SW480 (cell line): ENCODE data around the gene PLXDC1.
A peak's percentile ranks its signal among the peaks of the same experiment; 100 is the strongest.

Experiments used
- DNase-seq: peaks from one replicate; pipeline ENCODE4 v3.0.0-alpha.2; 2016; ENCODE audit warnings: low spot score

PLXDC1 gene

DNA sequence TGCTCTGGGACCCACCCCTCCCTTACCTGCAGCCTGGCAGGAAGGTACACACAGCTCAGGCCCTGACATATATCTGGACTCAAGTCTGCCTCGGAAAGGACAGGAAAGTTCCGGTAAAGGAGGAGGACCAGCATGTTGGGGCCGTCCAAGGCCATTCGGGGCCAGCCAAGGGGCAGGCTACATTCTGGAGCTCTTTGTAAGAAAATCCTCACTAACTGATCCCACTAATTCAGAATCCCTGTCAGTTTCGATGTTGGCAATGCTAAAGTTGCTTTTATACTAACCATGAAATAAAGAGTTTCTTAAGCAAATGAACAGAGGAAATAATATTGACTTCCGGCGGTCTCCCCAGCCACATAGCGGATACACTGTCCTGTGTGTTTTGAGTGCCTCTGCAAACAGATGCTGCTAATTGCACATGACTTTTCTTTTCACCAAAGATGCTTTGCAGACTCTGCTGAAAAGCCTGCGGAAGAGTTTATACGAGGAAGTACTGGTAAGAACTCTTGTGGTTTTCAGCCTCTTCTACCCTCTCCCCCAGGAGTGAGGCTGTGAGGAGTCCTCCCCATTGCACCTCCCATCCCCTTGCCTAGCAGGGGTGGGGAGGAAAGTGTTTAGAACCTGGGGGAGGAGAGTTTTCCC, 54.8 kb downstream of the PLXDC1 start:
- no peak for DNase-seq

DNA sequence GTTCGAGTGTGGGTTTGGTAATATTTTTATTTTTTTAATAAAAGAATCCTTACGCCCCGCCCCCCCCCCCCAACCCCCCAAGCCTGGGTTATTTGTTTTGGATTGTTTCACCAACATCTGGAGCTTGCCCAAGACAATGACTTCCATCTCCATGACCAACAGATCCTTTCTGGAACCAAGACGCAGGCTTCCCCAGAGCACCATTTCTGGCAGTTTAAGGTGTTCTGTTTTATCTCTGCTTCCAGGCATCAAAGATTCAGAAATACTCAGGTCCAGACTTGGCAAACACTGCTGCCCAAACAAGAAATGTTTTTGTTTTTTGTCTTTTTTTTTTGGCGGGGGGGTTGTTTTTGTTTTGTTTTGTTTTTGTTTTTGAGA, 56.1 kb downstream of the PLXDC1 start:
- DNase-seq, result no peak

DNA sequence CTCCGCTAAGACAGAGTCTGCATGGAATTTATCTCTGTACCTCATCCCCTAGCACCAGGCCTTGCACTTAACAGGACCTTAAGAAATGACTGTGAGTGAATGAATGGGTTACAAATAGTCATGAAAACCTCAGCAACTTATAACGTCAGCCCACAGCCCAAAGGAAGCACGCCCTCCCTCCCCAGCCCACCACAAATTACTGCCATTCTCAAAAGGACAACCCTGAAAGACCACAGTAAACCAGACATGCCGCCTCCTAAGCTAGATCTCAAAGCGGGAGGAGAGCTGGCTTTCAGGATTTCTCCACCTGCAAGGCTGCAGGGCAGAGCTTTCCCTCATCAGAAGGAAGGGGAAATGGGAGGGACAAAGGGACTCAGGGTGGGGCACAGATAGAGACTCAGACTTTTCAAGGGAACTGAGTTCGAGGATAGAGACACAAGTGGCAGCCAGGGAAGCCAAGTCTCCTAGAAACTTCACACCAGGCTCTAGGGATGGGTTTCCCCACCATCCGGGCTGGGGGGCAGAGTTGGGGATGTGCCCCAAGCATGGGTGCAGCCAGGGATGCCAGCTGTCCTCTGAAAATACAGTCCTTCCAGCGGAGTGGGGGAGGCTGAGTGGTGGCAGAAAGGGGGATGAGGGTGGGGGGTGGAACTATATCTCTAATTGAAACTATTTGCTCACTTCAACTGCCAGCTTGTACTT, 56.7 kb downstream of the PLXDC1 start:
- DNase-seq, result no peak

DNA sequence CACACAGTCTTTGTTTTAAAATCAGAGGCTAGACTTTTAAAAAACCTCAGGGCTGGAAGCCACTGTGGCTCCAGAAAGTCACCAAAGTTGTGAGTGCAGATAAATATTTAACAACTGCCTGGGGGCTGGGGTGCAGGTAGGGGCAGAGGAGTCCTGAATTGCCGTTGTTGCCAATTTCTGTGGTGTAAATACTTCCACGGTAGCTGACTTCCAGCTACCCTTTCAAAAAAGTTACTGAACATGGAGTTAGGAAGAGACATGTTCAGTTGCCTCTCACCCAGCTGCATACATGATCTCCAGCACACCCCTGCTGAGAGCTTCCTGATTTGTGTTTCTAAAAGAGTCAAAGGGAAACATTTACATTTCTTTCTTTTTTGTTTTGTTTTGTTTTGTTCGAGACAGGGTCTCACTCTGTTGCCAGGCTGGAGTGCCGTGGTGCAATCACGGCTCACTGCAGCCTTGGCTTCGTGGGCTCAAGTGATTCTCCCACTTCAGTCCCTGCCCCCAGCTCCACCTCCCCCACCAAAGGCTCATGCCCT, 58.7 kb downstream of the PLXDC1 start:
- DNase-seq, result no peak

DNA sequence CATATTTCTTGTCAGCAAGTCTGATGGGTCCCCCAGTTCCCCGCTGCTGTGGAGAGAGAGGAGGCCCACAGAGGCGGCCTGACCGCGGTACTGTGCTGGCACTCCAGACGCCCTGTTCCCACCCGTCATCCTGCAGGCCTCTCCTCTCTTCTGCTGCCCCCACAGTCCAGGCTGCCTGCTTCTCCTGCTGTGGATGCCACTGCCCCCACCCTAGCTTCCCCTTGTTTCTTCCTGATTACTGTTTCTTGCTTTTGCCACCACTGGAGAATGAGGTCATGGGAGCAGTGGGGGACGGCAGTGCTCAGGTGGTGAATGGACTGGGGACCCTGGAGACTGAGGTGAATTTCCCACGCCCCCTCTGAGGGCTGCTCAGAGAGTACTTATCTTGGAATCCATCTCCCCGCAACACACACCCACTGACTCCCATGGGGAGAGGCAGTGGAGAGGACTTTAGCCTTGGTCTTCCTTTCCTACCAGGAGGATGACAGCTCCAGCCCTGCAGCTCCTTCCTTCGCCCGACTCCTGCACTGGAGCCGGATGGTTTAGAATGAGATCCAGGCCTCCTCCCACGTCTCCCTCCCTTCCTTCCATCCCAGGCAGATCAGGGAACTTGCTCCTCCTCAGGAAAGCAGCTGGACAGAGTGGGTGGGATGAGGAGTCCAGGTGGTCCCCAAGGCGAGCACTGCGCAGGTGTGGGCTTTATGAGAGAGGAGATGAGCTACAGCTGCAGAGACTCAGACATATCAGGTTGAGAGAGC, 60.4 kb downstream of the PLXDC1 start:
- DNase-seq, result no peak

DNA sequence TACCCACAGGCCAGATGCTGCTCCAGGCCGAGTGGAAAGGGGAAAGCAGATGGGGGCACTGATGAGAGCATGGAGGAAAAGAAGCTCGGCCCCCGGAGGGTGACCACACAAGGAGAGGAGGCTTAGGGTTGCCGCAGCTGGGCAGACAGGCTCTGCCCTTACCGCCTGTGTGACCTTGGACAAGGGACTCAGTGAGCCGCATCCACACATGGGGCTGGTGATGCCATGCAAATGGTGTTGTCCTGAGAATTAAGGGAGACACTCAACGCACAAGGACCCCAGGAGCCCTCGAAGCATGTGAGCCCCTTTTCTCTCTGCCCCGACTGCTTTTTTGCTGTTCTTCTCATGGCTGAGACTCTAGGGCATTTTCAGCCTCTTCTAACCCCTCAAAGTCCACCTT, 61.0 kb downstream of the PLXDC1 start:
- DNase-seq, result no peak

DNA sequence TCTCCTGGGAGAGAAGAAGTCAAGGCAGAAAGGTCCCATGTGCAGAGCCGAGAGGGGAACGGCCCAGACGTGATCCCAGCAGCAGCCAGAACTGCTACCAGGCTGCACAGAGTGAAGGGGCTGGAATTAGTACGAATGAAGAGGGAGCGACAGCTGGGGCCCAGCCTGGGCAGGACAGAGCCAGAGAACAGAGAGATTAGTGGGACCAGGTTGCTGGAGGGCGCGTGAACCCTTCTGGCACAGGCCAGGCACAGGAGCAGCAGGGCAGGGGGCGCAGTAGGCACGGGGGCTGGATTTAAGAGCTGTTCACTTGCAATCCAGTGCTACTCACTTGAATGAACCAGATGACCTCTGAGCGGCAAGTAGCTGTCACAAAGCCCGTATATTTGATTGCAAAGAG, 66.9 kb downstream of the PLXDC1 start:
- no peak for DNase-seq

- DNase-seq, result no peak
These were observed 68.2 kb downstream of the PLXDC1 start for GRCh38 chr17:39083270-39083669.

DNA sequence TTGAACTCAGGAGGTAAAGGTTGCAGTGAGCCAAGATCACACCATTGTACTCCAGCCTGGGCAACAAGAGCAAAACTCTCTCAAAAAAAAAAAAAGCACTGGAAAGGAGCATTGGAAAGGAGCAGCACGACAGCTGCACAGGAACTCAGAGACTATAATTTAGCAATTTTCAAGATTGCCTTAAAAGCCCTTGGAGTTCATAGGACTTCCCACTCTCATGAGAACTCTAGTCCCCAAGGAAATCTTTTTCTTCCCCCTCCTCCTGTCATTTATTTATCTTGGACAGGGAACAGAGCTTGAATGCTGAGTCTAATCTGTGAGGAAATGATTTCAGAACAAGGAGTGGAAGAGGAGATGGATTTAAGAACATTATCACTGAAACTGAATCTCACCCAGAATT, 69.0 kb downstream of the PLXDC1 start:
- no peak for DNase-seq

DNA sequence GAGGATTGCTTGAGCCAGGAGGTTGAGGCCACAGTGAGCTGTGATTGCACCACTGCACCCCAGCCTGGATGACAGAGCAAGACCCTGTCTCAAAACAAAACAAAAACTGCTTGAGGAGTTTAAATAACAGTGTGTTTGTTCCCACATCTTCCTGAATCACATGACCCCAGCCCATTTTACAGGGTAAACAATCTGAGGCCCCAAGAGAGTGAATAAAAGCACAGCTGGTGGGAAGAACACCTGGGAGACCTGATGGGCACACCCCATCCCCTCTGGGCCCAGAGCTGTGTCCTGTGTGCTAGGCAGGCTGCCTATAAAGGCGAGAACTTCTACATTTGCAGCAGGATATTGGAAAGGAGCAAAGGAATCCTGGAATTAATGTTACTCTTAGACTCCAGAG, 69.6 kb downstream of the PLXDC1 start:
- DNase-seq, result no peak

DNA sequence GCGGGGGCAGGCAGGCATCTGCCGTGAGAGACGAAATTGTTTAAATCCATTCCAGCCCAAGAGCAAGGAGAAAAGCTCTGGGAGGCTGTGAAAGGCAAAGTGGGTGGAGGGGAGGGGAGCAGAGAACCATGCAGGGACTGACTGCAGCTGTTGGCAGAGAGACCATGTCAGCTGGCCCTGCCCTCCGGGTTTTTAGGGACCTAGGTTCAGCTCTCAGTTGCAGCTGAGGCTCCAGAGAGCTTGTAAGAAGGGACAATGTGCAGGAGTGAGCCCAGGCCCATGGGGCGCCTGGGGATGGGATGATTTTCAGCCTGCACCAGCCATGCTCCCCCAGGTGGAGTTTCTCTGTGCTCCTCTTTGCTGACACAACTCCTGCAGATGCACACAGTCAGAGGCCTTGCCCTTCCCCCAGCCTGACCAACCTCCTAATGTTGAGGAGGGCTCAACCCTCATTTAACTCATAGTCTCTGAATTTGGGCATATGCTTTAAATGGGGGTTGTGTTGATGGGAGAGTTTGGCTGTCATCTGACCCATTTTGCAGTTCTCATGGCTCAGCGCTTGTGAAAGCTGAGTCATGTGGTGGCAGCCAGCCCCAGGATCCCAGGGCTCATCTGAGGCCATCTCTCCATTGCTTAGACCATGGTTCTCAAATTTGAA, 70.9 kb downstream of the PLXDC1 start:
- DNase-seq, result no peak

GRCh38 chr17:39079836-39080235, 71.6 kb downstream of the PLXDC1 start:
- no peak for DNase-seq

DNA sequence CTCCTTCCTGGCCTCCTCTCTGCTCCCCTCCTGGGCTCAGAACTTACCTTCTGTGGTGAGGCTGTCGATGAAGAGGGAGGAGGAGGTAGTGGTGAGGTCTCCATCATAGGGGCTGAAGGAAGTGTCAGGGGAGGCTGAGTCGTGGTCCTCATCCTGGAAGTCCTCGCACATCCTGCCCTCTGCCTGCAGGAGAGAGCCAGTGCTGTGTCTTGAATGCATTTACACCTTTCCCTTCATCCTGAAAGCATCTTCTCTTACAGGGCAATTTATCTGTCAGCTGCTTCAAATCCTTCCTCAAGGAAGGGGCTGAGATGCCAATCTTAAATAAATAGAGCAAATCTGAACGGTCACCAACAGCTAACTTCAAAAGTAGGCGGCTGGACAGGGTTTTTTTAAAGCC, 73.6 kb downstream of the PLXDC1 start:
- no peak for DNase-seq

GRCh38 chr17:39077252-39077651, 74.2 kb downstream of the PLXDC1 start:
- no peak for DNase-seq

DNA sequence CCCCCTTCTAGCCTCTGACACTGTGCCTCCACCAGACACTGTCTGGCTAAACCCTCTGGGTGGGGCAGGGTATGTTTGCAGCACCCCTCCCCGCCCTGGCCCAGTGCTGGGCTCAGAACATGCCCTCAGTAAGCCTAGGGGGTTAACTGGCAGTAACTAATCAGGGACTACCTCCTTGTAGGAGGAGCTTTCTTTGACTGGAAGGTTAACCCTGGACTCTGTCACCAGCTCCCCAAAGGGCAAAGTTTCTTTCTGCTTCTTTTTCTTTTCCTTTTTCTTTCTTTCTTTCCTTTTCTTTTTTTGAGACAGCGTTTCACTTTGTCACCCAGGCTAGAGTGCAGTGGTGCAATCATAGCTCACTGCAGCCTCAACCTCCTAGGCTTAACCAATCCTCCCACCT, 76.8 kb downstream of the PLXDC1 start:
- no peak for DNase-seq

DNA sequence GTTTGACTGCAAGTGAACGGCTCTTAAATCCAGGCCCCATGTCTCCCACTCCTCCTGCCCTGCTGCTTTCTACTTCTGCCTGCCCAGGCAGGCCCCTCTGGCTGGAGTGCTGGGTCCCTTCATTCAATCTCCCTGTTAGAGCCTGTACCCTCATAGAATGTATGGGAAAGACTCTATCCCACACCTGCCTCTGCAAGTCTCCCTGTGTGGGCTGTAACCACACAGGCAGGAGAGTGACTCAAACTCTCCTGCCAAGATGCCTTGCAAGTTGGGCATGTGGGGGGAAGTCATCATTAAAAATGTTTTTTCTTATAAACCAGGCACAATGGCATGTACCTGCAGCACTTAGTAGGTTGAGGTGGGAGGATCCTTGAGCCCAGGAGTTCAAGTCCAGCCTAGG, 77.5 kb downstream of the PLXDC1 start:
- DNase-seq, result no peak

- DNase-seq, result no peak
These were observed 78.1 kb downstream of the PLXDC1 start for GRCh38 chr17:39073353-39073752.

DNA sequence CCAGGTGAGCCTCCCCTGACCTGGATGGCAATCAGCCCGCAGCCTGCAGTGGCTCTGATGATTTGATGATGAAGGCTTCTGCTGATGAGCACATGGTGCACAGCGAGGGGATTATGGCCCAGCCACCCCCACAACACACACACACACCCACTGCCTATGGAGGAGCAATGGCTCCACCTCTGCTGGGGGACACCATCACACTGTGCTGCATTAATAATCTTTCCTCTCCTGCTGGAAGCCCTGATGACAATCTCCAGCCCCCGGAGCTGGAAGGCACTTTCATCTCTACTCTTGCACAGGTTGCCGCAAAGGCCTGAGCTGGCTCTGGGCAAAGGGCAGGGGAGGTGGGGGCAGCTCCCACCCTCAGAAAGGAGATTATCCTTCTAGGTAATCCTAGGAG, 79.9 kb downstream of the PLXDC1 start:
- DNase-seq, result no peak

GRCh38 chr17:39069114-39069756, 82.2 kb downstream of the PLXDC1 start:
- DNase-seq, result peak; percentile 57

- DNase-seq, result no peak
These were observed 86.6 kb downstream of the PLXDC1 start for GRCh38 chr17:39064819-39065218.

DNA sequence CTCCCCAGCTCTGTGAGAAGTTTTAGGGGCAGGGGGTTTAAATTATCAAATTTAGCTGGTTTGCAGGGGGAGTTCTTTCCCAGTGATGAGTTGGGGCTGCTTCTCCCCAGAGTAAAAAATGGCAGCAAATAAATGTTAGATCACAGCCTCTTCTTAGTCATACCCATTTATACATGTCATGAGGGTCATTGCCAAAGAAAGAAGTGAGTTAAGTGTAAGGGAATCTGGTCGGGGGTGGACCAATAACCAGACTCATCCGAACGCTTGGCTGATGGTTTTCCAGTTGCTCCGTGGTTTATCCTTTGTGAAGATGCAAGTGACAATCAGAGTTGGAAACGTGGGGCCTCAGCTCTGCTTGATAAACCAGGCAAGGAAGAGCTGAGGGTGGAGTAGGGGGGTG, 87.1 kb downstream of the PLXDC1 start:
- no peak for DNase-seq

- DNase-seq, result no peak
These were observed 87.8 kb downstream of the PLXDC1 start for GRCh38 chr17:39063681-39064069.
